Suprapubic skin (tissue), 4 donors: ENCODE results near the gene SPIN2A. TPM values are rescaled to one million over a fixed set of nuclear protein-coding genes. Genes with fewer than 3 reads are reported as not detected.
"Not testable (repeated sequence)": the region's sequence is repeated elsewhere in the genome, so short reads cannot be mapped to it uniquely, and the experiment has no call there.

ENCODE experiments used
- DNase-seq, 2 donors: peaks; one replicate each; pipeline ENCODE4 v3.0.0-alpha.2; 2019; ENCODE audit warnings: low spot score in 2 of 2
- H3K27ac ChIP-seq: fragments of 200-600 bp; sonication (generic); one replicate; pipeline ENCODE4 v1.5.1; 2019
- H3K27me3 ChIP-seq: fragments of 200-600 bp; sonication (generic); one replicate; pipeline ENCODE4 v1.5.1; 2019
- H3K36me3 ChIP-seq: fragments of 200-600 bp; sonication (generic); one replicate; pipeline ENCODE4 v1.5.1; 2019
- H3K4me1 ChIP-seq: fragments of 200-600 bp; sonication (generic); one replicate; pipeline ENCODE4 v1.5.1; 2019
- H3K4me3 ChIP-seq: fragments of 200-600 bp; sonication (generic); one replicate; pipeline ENCODE4 v1.5.1; 2019; ENCODE audit warnings: mild to moderate bottlenecking
- H3K9me3 ChIP-seq: fragments of 200-600 bp; sonication (generic); one replicate; pipeline ENCODE4 v1.5.1; 2019
- EP300 ChIP-seq: sonication (generic); formaldehyde crosslinking; IDR thresholded peaks from one replicate; pipeline ENCODE4 v1.6.1; 2017; ENCODE audit warnings: antibody characterized with exemption
- POLR2A ChIP-seq, 2 donors: fragments of 450-650 bp; IDR thresholded peaks; one replicate each; pipeline ENCODE4 v1.6.1; 2017; ENCODE audit warnings: antibody characterized with exemption in 2 of 2, mild to moderate bottlenecking in 2 of 2, moderate library complexity in 2 of 2
- POLR2AphosphoS5 ChIP-seq, 3 donors: sonication (generic); formaldehyde crosslinking; IDR thresholded peaks; one replicate each; pipeline ENCODE4 v1.6.1; 2017; ENCODE audit warnings: antibody characterized with exemption in 3 of 3
- WGBS: methylation state at CpG from one replicate; pipeline ENCODE4 v1.1.5; 2018; 5-methylcytosine and 5-hydroxymethylcytosine counted together
- total RNA-seq, 4 donors: library from RNA; depleted of rRNA; stranded (reverse); fragments of >200 nt; gene quantifications; one replicate each; pipeline ENCODE4 v1.1.0, GENCODE V29; 2016
- TF ChIP-seq, protein P1 (sequence below), 2 donors: fragments of 200-600 bp in 1 of 2; fragments of 450-650 bp in 1 of 2; sonication (generic) in 1 of 2; IDR thresholded peaks; one replicate each; pipeline ENCODE4 v1.5.1; 2016 to 2019; ENCODE audit warnings: antibody characterized with exemption in 2 of 2, mild to moderate bottlenecking in 1 of 2, moderate library complexity in 1 of 2

Gene SPIN2A
- total RNA-seq, 4 donors from 2014 or later: 0.21 to 1.4 (median 0.37) TPM

DNA sequence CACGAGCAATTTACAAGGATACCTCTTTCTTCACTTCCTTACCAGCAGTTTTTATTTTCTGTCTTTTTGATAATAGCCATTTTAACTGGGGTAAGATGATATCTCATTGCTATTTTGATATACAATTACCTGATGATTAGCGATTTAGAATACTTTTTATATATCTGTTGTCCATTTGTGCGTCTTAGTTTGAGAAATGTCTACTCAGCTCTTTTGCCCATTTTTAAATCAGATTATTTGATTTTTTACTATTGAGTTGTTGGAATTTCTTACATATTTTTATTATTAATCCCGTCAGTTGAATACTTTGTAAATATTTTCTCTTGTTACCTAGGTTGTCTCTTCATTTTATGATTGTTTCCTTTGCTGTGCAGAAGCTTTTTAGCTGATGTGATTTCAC lies 1.5 kb upstream of the SPIN2A start:
- H3K36me3 ChIP-seq: no peaks in the 10 kb centered on the region
- 77% methylated on average over 4 of the region's 4 CpGs for WGBS
- H3K9me3 ChIP-seq: no peaks in the 10 kb centered on the region
- no peaks in the 10 kb centered on the region for H3K4me1 ChIP-seq
- no peaks in the 10 kb centered on the region for H3K27me3 ChIP-seq
- TF ChIP-seq, protein P1, sequence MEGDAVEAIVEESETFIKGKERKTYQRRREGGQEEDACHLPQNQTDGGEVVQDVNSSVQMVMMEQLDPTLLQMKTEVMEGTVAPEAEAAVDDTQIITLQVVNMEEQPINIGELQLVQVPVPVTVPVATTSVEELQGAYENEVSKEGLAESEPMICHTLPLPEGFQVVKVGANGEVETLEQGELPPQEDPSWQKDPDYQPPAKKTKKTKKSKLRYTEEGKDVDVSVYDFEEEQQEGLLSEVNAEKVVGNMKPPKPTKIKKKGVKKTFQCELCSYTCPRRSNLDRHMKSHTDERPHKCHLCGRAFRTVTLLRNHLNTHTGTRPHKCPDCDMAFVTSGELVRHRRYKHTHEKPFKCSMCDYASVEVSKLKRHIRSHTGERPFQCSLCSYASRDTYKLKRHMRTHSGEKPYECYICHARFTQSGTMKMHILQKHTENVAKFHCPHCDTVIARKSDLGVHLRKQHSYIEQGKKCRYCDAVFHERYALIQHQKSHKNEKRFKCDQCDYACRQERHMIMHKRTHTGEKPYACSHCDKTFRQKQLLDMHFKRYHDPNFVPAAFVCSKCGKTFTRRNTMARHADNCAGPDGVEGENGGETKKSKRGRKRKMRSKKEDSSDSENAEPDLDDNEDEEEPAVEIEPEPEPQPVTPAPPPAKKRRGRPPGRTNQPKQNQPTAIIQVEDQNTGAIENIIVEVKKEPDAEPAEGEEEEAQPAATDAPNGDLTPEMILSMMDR (IDR thresholded peaks at IDR 0.05): no peak
- TF ChIP-seq EP300 (no peak), POLR2A (IDR thresholded peaks at IDR 0.05) (no peak), POLR2AphosphoS5 (IDR thresholded peaks at IDR 0.05) (no peak)
- DNase-seq: no peak
- no peak overlapping the region for H3K27ac ChIP-seq
- H3K4me3 ChIP-seq: no peak overlapping the region

DNA sequence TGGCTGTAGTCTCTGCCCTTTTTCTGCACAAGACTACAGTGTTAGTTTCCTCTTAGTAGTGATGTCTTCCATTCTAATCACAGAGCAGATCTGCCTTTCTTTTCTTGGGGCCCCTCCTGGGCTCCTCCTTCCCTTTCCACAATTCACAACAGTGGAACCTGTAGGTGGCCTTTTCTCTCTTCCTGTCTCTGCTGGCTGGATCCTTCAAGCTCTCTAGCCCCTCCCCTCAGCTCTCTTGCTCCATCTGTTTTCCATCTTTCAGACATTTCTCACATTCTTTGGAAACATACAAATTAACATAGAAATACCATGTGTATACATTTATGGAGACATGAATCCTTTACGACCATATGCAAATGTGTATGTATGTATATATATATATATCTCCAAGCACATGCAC lies 304 bp upstream of the SPIN2A start:
- peak overlapping the region; percentile 38 for H3K4me3 ChIP-seq
- WGBS: 64% methylated on average over 1 of the region's 1 CpG
- no peak for DNase-seq
- no peaks in the 10 kb centered on the region for H3K27me3 ChIP-seq
- TF ChIP-seq POLR2AphosphoS5 (IDR thresholded peaks at IDR 0.05) (no peak), POLR2A (IDR thresholded peaks at IDR 0.05) (no peak), EP300 (no peak)
- TF ChIP-seq, protein P1 (IDR thresholded peaks at IDR 0.05): no peak
- no peak overlapping the region for H3K27ac ChIP-seq
- no peaks in the 10 kb centered on the region for H3K9me3 ChIP-seq
- no peaks in the 10 kb centered on the region for H3K36me3 ChIP-seq
- no peaks in the 10 kb centered on the region for H3K4me1 ChIP-seq

DNA sequence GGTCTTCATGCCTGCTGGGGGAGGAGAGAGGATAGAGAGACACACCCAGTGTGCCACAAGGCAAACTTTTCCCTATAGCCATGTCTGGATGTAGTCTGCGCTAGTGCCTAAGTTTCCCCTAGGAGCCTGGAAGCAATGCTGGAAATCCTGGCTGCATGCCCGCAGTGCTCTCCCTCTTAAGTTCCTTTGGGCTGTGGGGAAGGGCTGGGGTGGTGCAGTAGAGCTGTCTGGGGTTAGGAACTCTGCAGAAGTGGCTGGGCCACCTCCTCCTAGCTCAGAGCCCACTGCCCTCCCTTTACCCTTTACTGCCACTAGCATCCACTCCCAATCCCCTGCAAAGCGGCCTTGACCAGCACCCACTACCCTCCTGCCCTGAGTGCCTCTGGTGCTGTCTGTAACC lies 608 bp downstream of the SPIN2A start:
- not testable (repeated sequence) for H3K9me3 ChIP-seq, DNase-seq, H3K27me3 ChIP-seq, H3K4me1 ChIP-seq, H3K36me3 ChIP-seq, H3K27ac ChIP-seq, H3K4me3 ChIP-seq
- 67% methylated on average over 1 of the region's 3 CpGs for WGBS

DNA sequence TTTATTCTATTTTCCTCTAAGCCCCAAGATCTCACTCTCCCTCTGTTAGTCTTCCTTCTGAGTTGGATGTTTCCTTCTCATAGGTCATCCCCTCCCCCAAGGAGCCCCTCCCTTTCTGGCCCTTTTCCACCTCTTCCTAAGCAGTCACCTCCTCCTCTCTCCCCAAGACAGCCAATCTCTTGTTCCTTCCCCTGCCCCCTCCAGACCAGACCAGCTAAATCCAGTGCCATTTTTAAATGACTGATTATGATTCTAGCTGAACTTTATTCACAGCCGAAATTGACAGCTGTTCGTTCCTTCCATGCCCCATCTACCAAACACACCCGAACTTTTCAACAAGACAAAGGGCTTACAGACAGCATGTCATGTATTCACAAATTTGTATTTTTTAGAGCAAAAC lies 1.9 kb downstream of the SPIN2A start:
- 90% methylated on average over 3 of the region's 3 CpGs for WGBS
- DNase-seq: no peak
- Histone ChIP-seq H3K36me3 (no peaks in the 10 kb centered on the region), H3K27ac (no peak overlapping the region), H3K4me3 (no peak overlapping the region), H3K9me3 (no peaks in the 10 kb centered on the region), H3K27me3 (no peaks in the 10 kb centered on the region), H3K4me1 (no peaks in the 10 kb centered on the region)
- TF ChIP-seq, protein P1 (IDR thresholded peaks at IDR 0.05): no peak
- TF ChIP-seq POLR2A (IDR thresholded peaks at IDR 0.05): no peak
- TF ChIP-seq POLR2AphosphoS5 (IDR thresholded peaks at IDR 0.05): no peak

DNA sequence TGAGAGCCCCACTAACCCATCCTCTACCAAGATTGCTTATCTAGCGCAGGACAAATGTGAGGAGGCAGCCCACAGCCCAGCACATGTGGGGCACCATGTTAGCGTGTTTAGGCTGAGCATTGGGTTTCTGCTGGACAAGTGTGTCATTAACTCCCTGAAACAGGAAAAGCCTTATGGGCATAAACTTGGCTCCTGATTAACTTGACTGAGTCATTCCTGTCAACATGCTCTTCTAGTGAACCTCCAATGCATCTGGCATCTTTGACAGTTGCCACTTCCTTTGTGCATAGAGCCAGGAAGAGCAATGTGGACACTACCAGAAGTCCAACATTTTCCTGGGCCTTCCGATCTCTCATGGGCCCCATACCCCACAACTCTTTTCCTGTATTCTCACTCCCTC lies 2.5 kb downstream of the SPIN2A start:
- Histone ChIP-seq H3K36me3 (no peaks in the 10 kb centered on the region), H3K27ac (no peak overlapping the region), H3K4me1 (no peaks in the 10 kb centered on the region), H3K27me3 (no peaks in the 10 kb centered on the region), H3K9me3 (no peaks in the 10 kb centered on the region), H3K4me3 (no peak overlapping the region)
- WGBS: 89% methylated on average over 3 of the region's 3 CpGs
- no peak for DNase-seq
- TF ChIP-seq POLR2AphosphoS5 (IDR thresholded peaks at IDR 0.05): no peak
- no peak for TF ChIP-seq EP300
- no peak for TF ChIP-seq POLR2A (IDR thresholded peaks at IDR 0.05)
- TF ChIP-seq, protein P1 (IDR thresholded peaks at IDR 0.05): no peak

DNA sequence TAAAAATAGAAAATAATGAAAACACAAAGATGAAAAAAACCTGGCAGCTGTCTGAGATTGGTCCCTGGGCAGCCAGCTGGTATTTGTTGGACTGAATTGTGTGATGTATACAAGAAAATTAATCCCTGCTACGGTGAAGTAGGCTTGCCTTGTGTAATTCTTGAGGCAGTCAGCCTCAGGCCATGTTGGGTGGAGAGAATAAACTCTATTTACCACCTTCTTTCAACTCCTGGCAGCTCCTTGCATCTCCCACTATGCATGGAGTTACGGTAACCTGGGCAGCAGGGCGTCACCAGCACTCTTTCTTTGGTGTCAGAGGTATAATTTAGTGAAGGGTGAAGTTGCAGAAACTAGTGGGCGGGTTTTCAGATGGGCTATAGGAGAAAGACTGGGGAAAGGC lies 3.5 kb downstream of the SPIN2A start:
- Histone ChIP-seq H3K4me1 (no peaks in the 10 kb centered on the region), H3K27ac (no peak overlapping the region), H3K27me3 (no peaks in the 10 kb centered on the region), H3K36me3 (no peaks in the 10 kb centered on the region), H3K9me3 (no peaks in the 10 kb centered on the region), H3K4me3 (no peak overlapping the region)
- 53% methylated on average over 4 of the region's 4 CpGs for WGBS
- DNase-seq: no peak
- no peak for TF ChIP-seq EP300
- TF ChIP-seq, protein P1 (IDR thresholded peaks at IDR 0.05): no peak
- no peak for TF ChIP-seq POLR2AphosphoS5 (IDR thresholded peaks at IDR 0.05)

DNA sequence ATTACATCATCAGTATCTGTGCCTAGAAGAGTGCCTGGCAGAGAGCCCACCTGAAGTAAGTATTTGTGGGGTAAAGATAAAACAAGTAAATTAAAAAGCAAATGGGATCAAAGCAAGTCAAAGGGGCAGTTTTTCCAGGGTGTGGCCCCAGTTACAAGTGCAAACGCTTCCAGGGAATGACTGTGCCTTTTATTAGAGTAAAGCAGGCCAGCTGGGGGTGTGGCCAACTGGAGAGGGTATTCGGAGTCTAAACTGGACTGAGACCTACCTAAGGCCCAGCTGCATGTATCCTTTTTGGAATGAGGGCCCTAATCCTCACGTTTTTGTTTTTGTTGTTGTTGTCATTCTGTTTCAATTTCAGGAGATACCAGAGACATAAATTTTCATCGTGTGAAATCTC lies 3.9 kb downstream of the SPIN2A start:
- not testable (repeated sequence) for H3K4me3 ChIP-seq, H3K27me3 ChIP-seq, H3K27ac ChIP-seq, DNase-seq, H3K36me3 ChIP-seq, H3K9me3 ChIP-seq, H3K4me1 ChIP-seq
- WGBS: 19% methylated on average over 4 of the region's 4 CpGs
